Smooth muscle cell (in vitro differentiated cells): ENCODE data around the gene CYYR1. TPM values are rescaled to one million over a fixed set of nuclear protein-coding genes. Genes with fewer than 3 reads are reported as not detected.
A peak's percentile ranks its signal among the peaks of the same experiment; 100 is the strongest.

Experiments used
- DNase-seq: peaks from one replicate; lab custom pipeline; 2025; ENCODE audit not compliant: unreplicated experiment; lab: John Stamatoyannopoulos, UW
- H2AFZ ChIP-seq: fragments of 200-600 bp; sonication (generic); 2 replicates; pipeline ENCODE4 v1.6.0; 2016; ENCODE audit warnings: antibody characterized with exemption, low read depth, mild to moderate bottlenecking
- H3F3A ChIP-seq: fragments of 200-600 bp; sonication (generic); 2 replicates; pipeline ENCODE4 v1.6.0; 2017; ENCODE audit warnings: antibody characterized with exemption, low read depth
- H3K27ac ChIP-seq: fragments of 200-600 bp; sonication (generic); 2 replicates; pipeline ENCODE4 v1.5.1; 2016; ENCODE audit warnings: low read depth, mild to moderate bottlenecking
- H3K27me3 ChIP-seq: fragments of 200-600 bp; sonication (generic); 2 replicates; pipeline ENCODE4 v1.6.1; 2016; ENCODE audit warnings: low read depth, mild to moderate bottlenecking
- H3K36me3 ChIP-seq: fragments of 200-600 bp; sonication (generic); 2 replicates; pipeline ENCODE4 v1.5.1; 2016; ENCODE audit warnings: low read depth
- H3K4me1 ChIP-seq: fragments of 200-600 bp; sonication (generic); 2 replicates; pipeline ENCODE4 v1.5.1; 2016; ENCODE audit warnings: low read depth
- H3K4me2 ChIP-seq: fragments of 200-600 bp; sonication (generic); 2 replicates; pipeline ENCODE4 v1.6.0; 2016; ENCODE audit warnings: mild to moderate bottlenecking
- H3K4me3 ChIP-seq: fragments of 200-600 bp; sonication (generic); 2 replicates; pipeline ENCODE4 v1.5.1; 2016; ENCODE audit warnings: mild to moderate bottlenecking
- H3K79me2 ChIP-seq: fragments of 200-600 bp; sonication (generic); 2 replicates; pipeline ENCODE4 v1.6.0; 2016; ENCODE audit warnings: low read depth, mild to moderate bottlenecking
- H3K9ac ChIP-seq: fragments of 200-600 bp; sonication (generic); 2 replicates; pipeline ENCODE4 v1.6.0; 2016; ENCODE audit warnings: low read depth
- H3K9me3 ChIP-seq: fragments of 200-600 bp; sonication (generic); replicated peaks from 2 replicates; pipeline ENCODE4 v1.5.1; 2016; ENCODE audit warnings: low read depth
- H4K20me1 ChIP-seq: fragments of 200-600 bp; sonication (generic); 2 replicates; pipeline ENCODE4 v1.6.0; 2016; ENCODE audit warnings: low read depth
- CTCF ChIP-seq: fragments of 200-600 bp; sonication (generic); IDR thresholded peaks from 2 replicates; pipeline ENCODE4 v1.5.1; 2017; ENCODE audit warnings: borderline replicate concordance, mild to moderate bottlenecking, antibody characterized with exemption; ENCODE audit not compliant: insufficient read depth, poor library complexity, severe bottlenecking
- WGBS: methylation state at CpG from one replicate; pipeline ENCODE4 v1.1.7; 2016; ENCODE audit warnings: low lambda C conversion rate; 5-methylcytosine and 5-hydroxymethylcytosine counted together
- polyA plus RNA-seq: library from polyadenylated mRNA; unstranded; fragments of >200 nt; fragmentation: Nextera tagmentation; extraction: Ambion mirVana; gene quantifications from 2 replicates; pipeline ENCODE4 v1.2.1, GENCODE V29; 2016
- total RNA-seq: library from RNA; depleted of rRNA; stranded (reverse); fragments of >200 nt; gene quantifications from 2 replicates; pipeline ENCODE4 v1.2.3, GENCODE V29; 2014

Gene CYYR1
- total and polyA plus RNA-seq, 2 experiments from 2014 or later: 4.0 TPM

DNA sequence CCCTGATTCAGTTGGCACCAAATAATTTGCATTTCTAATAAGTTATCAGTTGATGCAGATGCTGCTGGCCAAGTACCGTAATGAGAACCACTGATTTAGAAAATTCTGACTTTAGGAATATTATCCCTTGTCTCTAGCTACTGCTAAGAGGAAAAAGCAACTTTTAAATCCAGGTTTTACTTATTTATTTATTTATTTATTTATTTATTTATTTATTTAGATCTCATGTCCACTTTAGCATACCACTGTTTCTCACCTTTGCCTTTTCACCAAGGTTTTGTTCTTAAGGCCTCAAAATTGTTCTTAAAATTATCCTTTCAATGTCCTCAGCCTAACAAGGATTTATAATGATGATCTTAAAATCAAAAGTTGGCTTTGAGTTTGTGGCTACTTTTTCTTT is 8.7 kb upstream of the CYYR1 start:
- TF ChIP-seq CTCF: no peak
- Histone ChIP-seq H3K27me3 (no peaks in the 10 kb centered on the region), H4K20me1 (no peaks in the 10 kb centered on the region), H3K4me2 (no peak overlapping the region), H3K9me3 (peaks cover 13% of the 10 kb centered on the region), H3K4me1 (no peaks in the 10 kb centered on the region), H3K36me3 (no peaks in the 10 kb centered on the region), H3F3A (no peaks in the 10 kb centered on the region), H3K4me3 (no peak overlapping the region), H3K9ac (no peak overlapping the region), H2AFZ (no peak overlapping the region), H3K27ac (no peak overlapping the region), H3K79me2 (no peaks in the 10 kb centered on the region)
- no peak for DNase-seq
- 94% methylated on average over 1 of the region's 1 CpG for WGBS

DNA sequence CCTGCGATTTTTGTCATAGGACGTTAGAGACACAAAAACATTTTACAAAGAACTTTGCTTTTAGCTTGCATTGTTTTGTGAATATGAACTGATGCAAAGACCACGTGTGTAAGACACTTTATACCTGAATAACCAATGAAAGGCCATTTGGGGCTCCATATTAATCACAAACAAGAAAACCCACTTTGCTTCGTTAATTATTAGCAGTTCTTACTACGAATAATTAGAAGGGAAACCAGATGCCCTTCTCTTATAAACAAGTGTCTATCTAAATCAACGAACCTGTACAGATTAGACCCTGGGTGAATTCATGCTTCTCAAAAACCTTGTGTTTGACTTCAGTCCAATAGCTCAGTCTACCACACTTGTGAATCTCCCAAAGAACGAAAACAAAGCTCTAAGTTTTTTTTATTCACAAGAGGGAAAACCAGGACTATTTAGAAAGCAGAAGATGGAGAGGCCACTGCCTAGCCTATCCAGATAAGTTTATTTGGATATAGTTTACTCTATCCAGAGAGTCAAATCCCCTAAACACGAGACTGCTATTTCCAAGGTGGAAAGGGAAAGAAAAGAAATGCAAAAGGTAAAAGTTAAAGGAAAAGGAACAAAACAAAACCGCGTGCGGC is 897 bp downstream of the CYYR1 start:
- no peaks in the 10 kb centered on the region for H3K27me3 ChIP-seq
- H3K9ac ChIP-seq: no peak overlapping the region
- H3K9me3 ChIP-seq: no peaks in the 10 kb centered on the region
- no peaks in the 10 kb centered on the region for H3F3A ChIP-seq
- H3K4me3 ChIP-seq: peak overlapping the region; percentile 64
- H3K4me1 ChIP-seq: peaks cover 11% of the 10 kb centered on the region
- 10% methylated on average over 11 of the region's 11 CpGs for WGBS
- H3K36me3 ChIP-seq: no peaks in the 10 kb centered on the region
- H3K79me2 ChIP-seq: no peaks in the 10 kb centered on the region
- no peak for TF ChIP-seq CTCF
- H3K4me2 ChIP-seq: peak overlapping the region; percentile 96
- no peak for DNase-seq
- H4K20me1 ChIP-seq: no peaks in the 10 kb centered on the region
- peak overlapping the region; percentile 95 for H2AFZ ChIP-seq
- no peak overlapping the region for H3K27ac ChIP-seq

- H2AFZ ChIP-seq: no peak overlapping the region
- no peaks in the 10 kb centered on the region for H3K36me3 ChIP-seq
- no peak for DNase-seq
- H3K9ac ChIP-seq: no peak overlapping the region
- H3K4me2 ChIP-seq: no peak overlapping the region
- no peak overlapping the region for H3K27ac ChIP-seq
- no peak overlapping the region for H3K4me3 ChIP-seq
- H3K27me3 ChIP-seq: no peaks in the 10 kb centered on the region
- no peaks in the 10 kb centered on the region for H3F3A ChIP-seq
- H3K9me3 ChIP-seq: no peaks in the 10 kb centered on the region
- no peak for TF ChIP-seq CTCF
- no peaks in the 10 kb centered on the region for H3K79me2 ChIP-seq
- peaks cover 11% of the 10 kb centered on the region for H3K4me1 ChIP-seq
- WGBS: 56% methylated on average over 3 of the region's 3 CpGs
- H4K20me1 ChIP-seq: no peaks in the 10 kb centered on the region
These were observed 2.9 kb downstream of the CYYR1 start for GRCh38 chr21:26570203-26570602.

DNA sequence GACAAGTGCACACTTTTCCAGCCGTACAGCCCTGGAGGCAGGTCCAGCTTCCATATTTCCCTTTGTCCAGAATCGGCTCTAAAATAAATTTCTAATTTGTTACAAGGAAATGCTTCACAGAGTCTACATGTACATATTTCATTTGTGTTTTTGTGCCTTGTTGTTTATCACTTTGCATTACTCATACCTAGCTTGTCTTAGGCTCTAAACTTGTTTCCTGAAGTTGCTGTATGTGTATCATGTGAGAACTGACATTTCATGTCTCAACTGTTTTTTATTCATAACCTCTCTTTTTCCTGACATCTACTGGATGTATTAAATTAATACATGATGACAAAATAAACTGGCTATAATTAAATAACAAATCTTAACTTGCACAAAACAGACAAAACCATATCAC is 7.5 kb downstream of the CYYR1 start:
- Histone ChIP-seq H2AFZ (no peak overlapping the region), H3K9ac (no peak overlapping the region), H3K4me3 (no peak overlapping the region), H3K27me3 (no peaks in the 10 kb centered on the region), H4K20me1 (no peaks in the 10 kb centered on the region), H3F3A (no peaks in the 10 kb centered on the region), H3K79me2 (no peaks in the 10 kb centered on the region), H3K4me2 (no peak overlapping the region), H3K9me3 (no peaks in the 10 kb centered on the region), H3K4me1 (no peaks in the 10 kb centered on the region), H3K36me3 (no peaks in the 10 kb centered on the region), H3K27ac (no peak overlapping the region)
- TF ChIP-seq CTCF: no peak
- 94% methylated on average over 2 of the region's 2 CpGs for WGBS
- no peak for DNase-seq
